CD4-positive, CD25-positive, alpha-beta regulatory T cell (primary cell): ENCODE measurements around the gene IZUMO1R. TPM values are rescaled to one million over a fixed set of nuclear protein-coding genes. Genes with fewer than 3 reads are reported as not detected.
"Not testable (repeated sequence)": the region's sequence is repeated elsewhere in the genome, so short reads cannot be mapped to it uniquely, and the experiment has no call there.

Source experiments
- ATAC-seq, 2 donors: fragments of 150-1000 bp; cut with Tn5 transposase; one replicate each; pipeline ENCODE4 v1.10.0; 2021; ENCODE audit warnings: low read depth in 2 of 2, moderate number of reproducible peaks in 2 of 2, moderate library complexity in 1 of 2
- DNase-seq, 3 donors: peaks; one replicate each; pipeline versions ENCODE4 v3.0.0 to v3.0.0-alpha.2; 2012 to 2022; ENCODE audit warnings: mixed read lengths in 1 of 3
- H3K27ac ChIP-seq: one replicate; pipeline ENCODE4 v1.7.0; 2013; ENCODE audit warnings: mild to moderate bottlenecking, low read length; ENCODE audit not compliant: insufficient read depth, poor library complexity, severe bottlenecking
- H3K27me3 ChIP-seq: one replicate; pipeline ENCODE4 v1.7.0; 2013; ENCODE audit warnings: low read length; ENCODE audit not compliant: control insufficient read depth, insufficient read depth
- H3K36me3 ChIP-seq: one replicate; pipeline ENCODE4 v1.7.0; 2013; ENCODE audit warnings: mild to moderate bottlenecking, low read length, moderate library complexity; ENCODE audit not compliant: control insufficient read depth, insufficient read depth
- H3K4me1 ChIP-seq: 2 replicates; pipeline ENCODE4 v1.7.0; 2013; ENCODE audit warnings: mild to moderate bottlenecking, low read length; ENCODE audit not compliant: insufficient read depth, control insufficient read depth, poor library complexity, severe bottlenecking
- H3K4me3 ChIP-seq: one replicate; pipeline ENCODE4 v1.7.0; 2013; ENCODE audit warnings: low read depth, mild to moderate bottlenecking, low read length, moderate library complexity
- H3K9me3 ChIP-seq, 2 experiments: 1 replicate in 1 of 2; 2 replicates in 1 of 2; pipeline ENCODE4 v1.7.0; 2013; ENCODE audit warnings: low read length in 2 of 2, mild to moderate bottlenecking in 1 of 2, moderate library complexity in 1 of 2; ENCODE audit not compliant: control insufficient read depth in 2 of 2
- H3K27ac Mint-ChIP-seq, 3 donors: one replicate each; pipeline ENCODE4 v1.8.0; 2020 to 2022; ENCODE audit warnings: mild to moderate bottlenecking in 3 of 3, mixed read lengths in 3 of 3, moderate library complexity in 2 of 3
- H3K27me3 Mint-ChIP-seq: one replicate; pipeline ENCODE4 v1.8.0; 2022; ENCODE audit warnings: mild to moderate bottlenecking, mixed read lengths
- H3K36me3 Mint-ChIP-seq: one replicate; pipeline ENCODE4 v1.8.0; 2020; ENCODE audit warnings: mixed read lengths
- H3K4me1 Mint-ChIP-seq, 4 donors: one replicate each; pipeline ENCODE4 v1.8.0; 2020 to 2022; ENCODE audit warnings: mixed read lengths in 4 of 4, mild to moderate bottlenecking in 1 of 4
- H3K4me3 Mint-ChIP-seq, 4 donors: one replicate each; pipeline ENCODE4 v1.8.0; 2020 to 2022; ENCODE audit warnings: mild to moderate bottlenecking in 4 of 4, mixed read lengths in 4 of 4, moderate library complexity in 3 of 4
- H3K9me3 Mint-ChIP-seq, 7 donors: one replicate each; pipeline ENCODE4 v1.8.0; 2020 to 2022; ENCODE audit warnings: mixed read lengths in 7 of 7, mild to moderate bottlenecking in 3 of 7, moderate library complexity in 2 of 7
- polyA plus RNA-seq, 4 donors: library from polyadenylated mRNA; unstranded; fragments of 300-500 nt; fragmentation: Illumina TruSeq; gene quantifications; one replicate each; pipeline ENCODE4 v1.2.3, GENCODE V29; 2021
- total RNA-seq: library from RNA; stranded (reverse); gene quantifications from one replicate; pipeline ENCODE4 v1.2.3, GENCODE V29; 2022

The IZUMO1R gene
- total and polyA plus RNA-seq, 5 donors from 2014 or later = not detected

GRCh38 chr11:94346311-94346710, 41.9 kb downstream of the IZUMO1R start:
- ATAC-seq, H3K4me1 Mint-ChIP-seq, H3K9me3 Mint-ChIP-seq, DNase-seq, H3K4me1 ChIP-seq, H3K9me3 ChIP-seq, H3K27ac Mint-ChIP-seq, H3K4me3 ChIP-seq, H3K36me3 ChIP-seq, H3K27me3 ChIP-seq, H3K27ac ChIP-seq, H3K36me3 Mint-ChIP-seq, H3K4me3 Mint-ChIP-seq: not testable (repeated sequence)
- peaks cover 15% of the 10 kb centered on the region for H3K27me3 Mint-ChIP-seq

- DNase-seq, H3K36me3 ChIP-seq, H3K4me1 ChIP-seq, H3K9me3 ChIP-seq, H3K27ac Mint-ChIP-seq, H3K27ac ChIP-seq, H3K9me3 Mint-ChIP-seq, H3K36me3 Mint-ChIP-seq, H3K4me1 Mint-ChIP-seq, H3K4me3 ChIP-seq, ATAC-seq, H3K27me3 ChIP-seq, H3K27me3 Mint-ChIP-seq, H3K4me3 Mint-ChIP-seq: not testable (repeated sequence)
Measured at GRCh38 chr11:94350850-94351563, 46.6 kb downstream of the IZUMO1R start.

Other genes with a start within 250 kb of the IZUMO1R start
- gene PANX1, start 175.7 kb upstream of the IZUMO1R start, total RNA-seq = 12.4 TPM
- 10 to 100 TPM in 1 of 4 donors, 1 to 10 TPM in 3; 5.4 to 11.0 (median 8.5) TPM for gene PANX1, start 175.7 kb upstream of the IZUMO1R start, polyA plus RNA-seq
- gene GPR83, start 96.8 kb downstream of the IZUMO1R start, total RNA-seq = 0.15 TPM
- under 1 TPM in 2 of 4 donors, not detected in 2; 0.14 to 0.24 TPM for gene GPR83, start 96.8 kb downstream of the IZUMO1R start, polyA plus RNA-seq
- 26.5 TPM for gene MRE11, start 189.3 kb downstream of the IZUMO1R start, total RNA-seq
- 10 to 100 TPM; 12.8 to 18.1 (median 14.5) TPM for gene MRE11, start 189.3 kb downstream of the IZUMO1R start, polyA plus RNA-seq
- gene ANKRD49, start 189.4 kb downstream of the IZUMO1R start, total RNA-seq = 37.9 TPM
- gene ANKRD49, start 189.4 kb downstream of the IZUMO1R start, polyA plus RNA-seq = 10 to 100 TPM; 34.0 to 38.6 (median 36.4) TPM
- not detected for gene C11orf97, start 207.9 kb downstream of the IZUMO1R start, total RNA-seq
- not detected for gene C11orf97, start 207.9 kb downstream of the IZUMO1R start, polyA plus RNA-seq
- gene FUT4, start 239.3 kb downstream of the IZUMO1R start, total RNA-seq = 5.1 TPM
- gene FUT4, start 239.3 kb downstream of the IZUMO1R start, polyA plus RNA-seq = 1 to 10 TPM; 1.7 to 2.3 (median 2.1) TPM